Neutrophil (primary cell): ENCODE data around the gene KCNQ1.

Source experiments
- H3K27ac ChIP-seq: fragments of 200-600 bp; sonication (generic); 2 replicates; pipeline ENCODE4 v1.5.1; 2016; ENCODE audit warnings: mild to moderate bottlenecking, moderate library complexity
- H3K27me3 ChIP-seq: fragments of 200-600 bp; sonication (generic); 2 replicates; pipeline ENCODE4 v1.6.0; 2016; ENCODE audit warnings: mild to moderate bottlenecking
- H3K36me3 ChIP-seq: fragments of 200-600 bp; sonication (generic); 2 replicates; pipeline ENCODE4 v1.5.1; 2017
- H3K4me1 ChIP-seq, 2 experiments: fragments of 200-600 bp in 1 of 2; sonication (generic) in 1 of 2; 1 replicate in 1 of 2; 2 replicates in 1 of 2; pipeline versions ENCODE4 v1.5.1 to v1.6.1; 2013 to 2016; ENCODE audit warnings: low read depth in 1 of 2, low read length in 1 of 2, mild to moderate bottlenecking in 1 of 2, moderate library complexity in 1 of 2; ENCODE audit not compliant: control insufficient read depth in 1 of 2, insufficient read depth in 1 of 2
- H3K4me3 ChIP-seq, 2 experiments: fragments of 200-600 bp in 1 of 2; sonication (generic) in 1 of 2; 1 replicate in 1 of 2; 2 replicates in 1 of 2; pipeline ENCODE4 v1.5.1; 2013 to 2016; ENCODE audit warnings: low read depth in 1 of 2, low read length in 1 of 2, mild to moderate bottlenecking in 1 of 2, moderate library complexity in 1 of 2
- H3K9me3 ChIP-seq: fragments of 200-600 bp; sonication (generic); 2 replicates; pipeline ENCODE4 v1.5.1; 2016
- CTCF ChIP-seq: fragments of 200-600 bp; sonication (generic); IDR thresholded peaks from 2 replicates; pipeline ENCODE4 v1.5.1; 2016; ENCODE audit warnings: antibody characterized with exemption

KCNQ1 gene

DNA sequence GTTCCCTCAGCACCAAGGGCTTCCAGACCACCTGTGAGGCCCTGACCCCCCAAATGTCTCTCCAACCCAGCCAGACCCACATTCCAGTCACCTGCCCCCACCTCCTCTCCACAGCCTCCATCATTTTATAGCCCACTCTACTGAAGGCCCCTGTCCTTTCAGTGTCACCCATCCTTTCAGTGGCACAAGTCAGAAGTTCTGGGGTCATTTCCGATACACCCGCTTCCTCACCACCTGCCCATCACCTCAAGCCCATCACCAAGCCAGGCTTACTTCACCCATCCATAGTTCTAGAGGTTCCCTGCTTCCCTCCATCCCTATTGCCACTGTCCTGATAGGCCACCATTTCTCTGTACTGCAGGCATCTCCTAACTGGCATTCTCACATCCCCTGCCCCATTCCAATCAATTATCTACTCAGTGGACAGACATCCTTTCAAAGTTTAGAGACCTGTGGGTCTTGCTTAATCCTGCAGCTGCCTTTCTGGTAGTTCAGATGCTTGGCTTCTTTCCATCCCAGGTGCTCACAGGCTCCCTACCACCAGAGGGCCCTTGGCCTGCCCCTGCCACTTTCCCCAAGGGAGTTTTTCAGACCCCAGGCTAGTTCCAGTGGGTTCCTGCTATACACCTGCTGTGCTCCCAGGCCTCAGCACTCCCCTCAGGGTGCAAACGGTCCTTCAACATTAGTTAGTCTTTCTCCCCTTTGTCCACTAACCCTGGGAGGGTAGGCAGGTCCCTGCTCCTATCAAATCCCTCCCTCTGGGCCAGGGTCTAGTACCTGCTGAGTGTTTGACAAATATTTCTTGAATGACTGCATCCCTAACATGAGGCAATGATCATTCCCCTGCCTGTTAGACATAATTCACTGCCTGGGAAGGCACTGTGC is 247.4 kb downstream of the KCNQ1 start:
- H3K27me3 ChIP-seq = no peaks in the 10 kb centered on the region
- no peaks in the 10 kb centered on the region for H3K9me3 ChIP-seq
- no peak overlapping the region for H3K4me3 ChIP-seq
- TF ChIP-seq CTCF = no peak
- no peaks in the 10 kb centered on the region for H3K36me3 ChIP-seq
- H3K4me1 ChIP-seq = no peaks in the 10 kb centered on the region
- no peak overlapping the region for H3K27ac ChIP-seq

DNA sequence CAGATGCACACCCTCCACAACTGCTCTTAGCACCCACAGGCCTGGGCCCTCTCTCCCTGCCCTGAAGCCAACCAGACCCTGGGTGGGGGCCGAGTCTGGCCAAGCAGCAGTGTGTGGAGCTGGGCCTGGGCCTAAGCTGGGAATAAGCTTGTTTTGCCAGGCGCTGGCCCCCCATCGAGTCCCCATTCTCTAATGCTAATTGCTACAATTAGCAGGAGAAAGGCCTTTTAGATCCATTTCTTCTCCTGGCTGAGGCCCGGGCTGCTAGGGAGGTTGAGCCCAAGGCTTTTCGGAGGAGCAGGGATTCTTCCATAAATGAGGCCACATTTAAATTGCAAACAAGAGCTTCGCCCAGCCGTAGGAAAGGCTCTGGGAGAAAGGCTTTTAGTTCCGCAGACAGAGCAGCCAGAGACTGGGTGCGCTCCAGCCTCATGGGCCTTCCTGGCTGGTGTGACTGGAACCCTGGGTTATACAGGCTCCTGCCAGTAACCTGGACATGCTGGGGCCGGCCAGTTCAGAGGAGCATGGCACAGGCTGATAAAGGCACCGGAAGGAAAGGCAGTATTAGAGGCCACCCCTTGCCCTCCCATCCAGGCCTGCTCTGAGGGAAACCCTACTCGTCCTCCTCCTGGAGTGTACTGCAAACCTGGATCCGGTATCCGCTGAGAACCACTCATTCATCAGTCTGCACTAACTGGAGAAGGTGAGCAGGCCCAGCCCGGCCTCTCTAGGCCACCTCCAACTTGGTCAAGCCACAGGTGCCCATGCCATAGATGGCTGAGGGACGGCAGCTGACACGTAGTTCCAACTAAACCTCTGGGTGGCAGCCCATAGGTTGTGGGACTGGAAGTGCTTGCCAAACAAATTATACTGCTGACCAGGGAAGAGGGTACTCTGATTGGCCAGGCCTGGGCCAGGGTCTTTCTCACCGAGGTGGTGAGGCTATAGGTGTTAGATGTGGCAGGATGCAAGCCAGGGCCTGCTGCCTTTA is 248.8 kb downstream of the KCNQ1 start:
- Histone ChIP-seq H3K27me3 (no peaks in the 10 kb centered on the region), H3K4me1 (peaks cover 8 to 9% of the 10 kb centered on the region in 2 experiments), H3K36me3 (no peaks in the 10 kb centered on the region), H3K9me3 (no peaks in the 10 kb centered on the region), H3K4me3 (no peak overlapping the region), H3K27ac (no peak overlapping the region)
- no peak for TF ChIP-seq CTCF

GRCh38 chr11:2694495-2694894 is 249.7 kb downstream of the KCNQ1 start:
- no peaks in the 10 kb centered on the region for H3K27me3 ChIP-seq
- H3K36me3 ChIP-seq = no peaks in the 10 kb centered on the region
- no peak for TF ChIP-seq CTCF
- no peak overlapping the region for H3K27ac ChIP-seq
- no peak overlapping the region for H3K4me3 ChIP-seq
- H3K4me1 ChIP-seq = peaks cover 15 to 16% of the 10 kb centered on the region in 2 experiments
- H3K9me3 ChIP-seq = no peaks in the 10 kb centered on the region

- no peak for TF ChIP-seq CTCF
- H3K27me3 ChIP-seq = no peaks in the 10 kb centered on the region
- no peaks in the 10 kb centered on the region for H3K9me3 ChIP-seq
- no peak overlapping the region for H3K4me3 ChIP-seq
- peaks cover 15 to 16% of the 10 kb centered on the region in 2 experiments for H3K4me1 ChIP-seq
- H3K36me3 ChIP-seq = no peaks in the 10 kb centered on the region
- H3K27ac ChIP-seq = no peak overlapping the region
Measured at GRCh38 chr11:2694995-2695939, 250.5 kb downstream of the KCNQ1 start.

GRCh38 chr11:2696455-2696854 is 251.6 kb downstream of the KCNQ1 start:
- peaks cover 18 to 23% of the 10 kb centered on the region in 2 experiments for H3K4me1 ChIP-seq

More at GRCh38 chr11:2696455-2696854, 251.6 kb downstream of the KCNQ1 start:
- TF ChIP-seq CTCF = no peak
- Histone ChIP-seq H3K9me3 (no peaks in the 10 kb centered on the region), H3K36me3 (no peaks in the 10 kb centered on the region), H3K27ac (no peak overlapping the region), H3K27me3 (no peaks in the 10 kb centered on the region), H3K4me3 (no peak overlapping the region)
